Testis (tissue), 3 donors: ENCODE measurements around the gene TCERG1L. TPM values are rescaled to one million over a fixed set of nuclear protein-coding genes. Genes with fewer than 3 reads are reported as not detected.
"Not testable (repeated sequence)": the region's sequence is repeated elsewhere in the genome, so short reads cannot be mapped to it uniquely, and the experiment has no call there.

Experiments
- DNase-seq: peaks from one replicate; pipeline ENCODE4 v3.0.0-alpha.2; 2019
- H3K27ac ChIP-seq, 2 donors: fragments of 200-600 bp; sonication (generic); one replicate each; pipeline ENCODE4 v1.5.1; 2019
- H3K27me3 ChIP-seq: fragments of 200-600 bp; sonication (generic); one replicate; pipeline ENCODE4 v1.5.1; 2019
- H3K36me3 ChIP-seq: fragments of 200-600 bp; sonication (generic); one replicate; pipeline ENCODE4 v1.5.1; 2017; ENCODE audit warnings: low read depth; ENCODE audit errors: missing control alignments
- H3K4me1 ChIP-seq: fragments of 200-600 bp; sonication (generic); one replicate; pipeline ENCODE4 v1.5.1; 2019
- H3K4me3 ChIP-seq, 2 donors: fragments of 200-600 bp; sonication (generic); one replicate each; pipeline ENCODE4 v1.5.1; 2017 to 2019
- H3K9me3 ChIP-seq: fragments of 200-600 bp; sonication (generic); one replicate; pipeline ENCODE4 v1.5.1; 2017
- POLR2A ChIP-seq: fragments of 450-650 bp; IDR thresholded peaks from one replicate; pipeline ENCODE4 v1.6.1; 2017; ENCODE audit warnings: antibody characterized with exemption, mild to moderate bottlenecking, moderate library complexity
- WGBS, 2 donors: methylation state at CpG; one replicate each; pipeline ENCODE4 v1.1.5; 2018; 5-methylcytosine and 5-hydroxymethylcytosine counted together
- intact Hi-C: fragments of 100-400 bp; cut with DNase I; formaldehyde crosslinking; loops from one replicate; pipeline ENCODE4 v1.15.1; 2023; ENCODE audit warnings: low total_unique reads
- polyA plus RNA-seq: library from polyadenylated mRNA; stranded (reverse); fragments of 350-450 nt; fragmentation: Illumina TruSeq; extraction: RNeasy Lipid Tissue Mini Kit (QIAGEN cat#74804); gene quantifications from one replicate; pipeline ENCODE4 v1.2.3, GENCODE V29; 2014; ENCODE audit warnings: low read depth, low replicate concordance; ENCODE audit not compliant: insufficient read depth
- total RNA-seq, 2 donors: library from RNA; depleted of rRNA; stranded (reverse); fragments of >200 nt; gene quantifications; one replicate each; pipeline ENCODE4 v1.2.3, GENCODE V29; 2016
- TF ChIP-seq, protein P1 (sequence below), 3 experiments: fragments of 450-650 bp in 2 of 3; fragments of 200-600 bp in 1 of 3; sonication (generic) in 1 of 3; IDR thresholded peaks; one replicate each; pipeline ENCODE4 v1.5.1; 2016 to 2019; ENCODE audit warnings: antibody characterized with exemption in 3 of 3, mild to moderate bottlenecking in 2 of 3, moderate library complexity in 1 of 3

Gene TCERG1L
- total and polyA plus RNA-seq, 3 donors from 2014 or later = 3.0 to 8.3 (median 7.7) TPM

DNA sequence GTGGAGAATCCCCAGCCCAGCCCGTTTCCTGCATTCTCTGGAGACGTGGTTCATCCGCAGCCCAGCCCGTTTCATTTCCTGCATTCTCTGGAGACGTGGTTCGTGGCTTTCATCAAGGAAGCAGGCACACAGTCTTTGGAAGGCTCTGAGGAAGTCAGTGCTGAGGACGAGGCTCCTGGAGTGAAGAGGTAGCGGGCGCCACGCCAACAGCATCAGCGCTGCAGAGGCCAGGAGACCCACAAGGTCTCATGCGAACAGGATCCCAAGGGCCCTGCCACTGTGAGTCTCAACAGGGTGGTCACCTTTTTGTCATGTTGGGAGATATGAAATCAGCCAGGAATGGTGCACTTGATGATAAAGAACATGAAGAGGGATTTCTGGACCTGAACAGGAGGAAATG lies 12.4 kb upstream of the TCERG1L start:
- no peak for DNase-seq
- Histone ChIP-seq H3K27me3 (no peaks in the 10 kb centered on the region), H3K4me1 (no peaks in the 10 kb centered on the region), H3K27ac (no peak overlapping the region), H3K9me3 (no peaks in the 10 kb centered on the region), H3K36me3 (no peaks in the 10 kb centered on the region), H3K4me3 (no peak overlapping the region)
- intact Hi-C loops = no loop called here
- 60 to 67% methylated on average over 1 to 12 of the region's 12 CpGs for WGBS, 2 donors
- TF ChIP-seq, protein P1, sequence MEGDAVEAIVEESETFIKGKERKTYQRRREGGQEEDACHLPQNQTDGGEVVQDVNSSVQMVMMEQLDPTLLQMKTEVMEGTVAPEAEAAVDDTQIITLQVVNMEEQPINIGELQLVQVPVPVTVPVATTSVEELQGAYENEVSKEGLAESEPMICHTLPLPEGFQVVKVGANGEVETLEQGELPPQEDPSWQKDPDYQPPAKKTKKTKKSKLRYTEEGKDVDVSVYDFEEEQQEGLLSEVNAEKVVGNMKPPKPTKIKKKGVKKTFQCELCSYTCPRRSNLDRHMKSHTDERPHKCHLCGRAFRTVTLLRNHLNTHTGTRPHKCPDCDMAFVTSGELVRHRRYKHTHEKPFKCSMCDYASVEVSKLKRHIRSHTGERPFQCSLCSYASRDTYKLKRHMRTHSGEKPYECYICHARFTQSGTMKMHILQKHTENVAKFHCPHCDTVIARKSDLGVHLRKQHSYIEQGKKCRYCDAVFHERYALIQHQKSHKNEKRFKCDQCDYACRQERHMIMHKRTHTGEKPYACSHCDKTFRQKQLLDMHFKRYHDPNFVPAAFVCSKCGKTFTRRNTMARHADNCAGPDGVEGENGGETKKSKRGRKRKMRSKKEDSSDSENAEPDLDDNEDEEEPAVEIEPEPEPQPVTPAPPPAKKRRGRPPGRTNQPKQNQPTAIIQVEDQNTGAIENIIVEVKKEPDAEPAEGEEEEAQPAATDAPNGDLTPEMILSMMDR (IDR thresholded peaks at IDR 0.05) = no peak

DNA sequence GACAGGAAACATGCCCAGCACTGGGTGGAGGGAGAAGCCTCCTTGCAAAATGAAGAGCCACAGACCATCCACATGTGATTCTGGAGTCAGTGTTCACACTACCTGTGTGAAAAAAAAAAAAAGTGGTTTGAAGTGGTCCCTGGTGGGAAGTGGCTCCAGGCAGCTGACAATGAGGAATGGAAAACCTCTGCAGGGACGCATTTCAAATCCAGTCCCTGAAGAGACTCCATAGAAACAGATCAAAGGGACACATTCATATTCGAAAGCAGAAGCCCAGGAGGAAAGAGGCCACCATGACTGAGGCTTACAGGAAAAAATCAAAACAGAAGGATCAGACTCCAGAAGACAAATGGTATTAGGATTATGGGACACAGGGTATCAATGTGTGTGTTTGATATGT lies 11.5 kb upstream of the TCERG1L start:
- Histone ChIP-seq H3K36me3 (no peaks in the 10 kb centered on the region), H3K4me1 (no peaks in the 10 kb centered on the region), H3K27ac (no peak overlapping the region), H3K9me3 (no peaks in the 10 kb centered on the region), H3K4me3 (no peak overlapping the region), H3K27me3 (no peaks in the 10 kb centered on the region)
- intact Hi-C loops = no loop called here
- TF ChIP-seq POLR2A = no peak
- TF ChIP-seq, protein P1 (IDR thresholded peaks at IDR 0.05) = no peak
- DNase-seq = no peak
- 74 to 75% methylated on average over 2 of the region's 2 CpGs for WGBS, 2 donors

DNA sequence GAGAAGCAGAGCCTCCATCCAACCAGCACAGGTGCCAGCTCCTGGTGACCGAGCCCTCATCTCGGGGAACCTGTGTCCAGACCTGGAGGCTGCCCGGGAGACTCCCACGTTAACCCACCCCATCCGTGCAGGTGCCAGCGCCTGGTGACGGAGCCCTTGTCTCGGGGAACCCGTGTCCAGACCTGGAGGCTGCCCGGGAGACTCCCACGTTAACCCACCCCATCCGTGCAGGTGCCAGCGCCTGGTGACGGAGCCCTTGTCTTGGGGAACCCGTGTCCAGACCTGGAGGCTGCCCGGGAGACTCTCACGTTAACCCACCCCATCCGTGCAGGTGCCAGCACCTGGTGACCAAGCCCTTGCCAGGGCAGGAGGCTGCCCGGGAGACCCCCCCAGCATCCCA lies 11.1 kb upstream of the TCERG1L start:
- intact Hi-C loops, H3K36me3 ChIP-seq, H3K9me3 ChIP-seq, H3K4me1 ChIP-seq, H3K27ac ChIP-seq, H3K4me3 ChIP-seq, H3K27me3 ChIP-seq, DNase-seq: not testable (repeated sequence)
- WGBS, 2 donors = 87 to 92% methylated on average over 13 to 19 of the region's 19 CpGs

DNA sequence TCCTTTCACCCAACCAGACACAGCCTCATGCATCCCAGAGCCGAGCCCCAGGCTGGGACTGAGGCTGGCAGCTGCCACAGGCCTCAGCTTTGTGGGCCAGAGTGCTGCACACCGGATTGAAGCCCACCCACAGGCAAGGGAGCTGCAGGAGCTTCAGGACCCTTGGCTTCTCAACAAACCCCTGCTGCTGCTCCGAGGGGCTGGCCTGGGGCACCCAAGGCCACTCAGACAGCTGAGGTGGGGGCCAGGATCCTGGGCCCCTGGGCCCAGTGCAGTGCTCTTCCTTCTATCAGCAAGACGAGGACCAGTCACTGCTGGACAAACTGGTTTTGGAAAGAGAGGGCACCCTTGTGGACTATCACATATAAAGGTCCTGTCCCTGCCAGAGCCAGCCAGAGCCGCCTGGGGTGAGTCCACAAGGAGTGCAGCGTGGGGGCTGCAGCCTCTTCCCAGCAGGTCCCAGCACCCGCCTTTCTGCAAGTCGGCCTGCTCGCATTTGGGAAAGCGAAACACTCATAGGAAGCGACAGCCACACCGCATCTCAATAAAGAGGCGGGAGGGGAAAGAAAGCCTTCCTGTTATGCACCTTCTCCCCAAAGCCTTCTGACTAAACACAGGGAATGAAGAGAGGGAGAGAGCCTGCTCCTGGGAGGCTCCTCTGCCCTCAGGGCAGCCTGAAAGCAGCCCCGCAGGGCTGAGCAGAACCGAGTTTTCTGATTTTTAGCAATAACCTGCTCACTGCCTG lies 9.5 kb upstream of the TCERG1L start:
- 76 to 80% methylated on average over 15 of the region's 15 CpGs for WGBS, 2 donors
- intact Hi-C loops = no loop called here

DNA sequence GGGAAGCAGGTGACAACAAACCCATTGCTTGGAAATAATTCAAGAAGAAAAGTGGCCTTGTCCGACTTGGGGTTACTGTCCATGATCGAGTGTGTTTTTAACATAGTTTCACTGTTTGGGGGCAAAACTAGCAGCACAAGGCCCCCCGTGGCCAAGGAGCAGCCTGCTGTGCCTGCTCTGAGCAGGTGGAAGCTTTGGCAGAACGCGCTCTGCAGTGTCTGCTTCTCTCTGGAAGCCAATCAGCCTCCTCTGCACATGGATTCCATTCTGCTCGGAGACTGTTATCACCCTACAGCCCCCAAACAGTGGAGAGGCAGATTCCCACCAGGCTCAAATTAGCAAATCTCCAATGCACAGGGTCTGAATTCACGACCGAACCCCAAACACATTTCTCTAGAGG lies 7.3 kb upstream of the TCERG1L start:
- H3K9me3 ChIP-seq = no peaks in the 10 kb centered on the region
- no peak for DNase-seq
- intact Hi-C loops = no loop called here
- 85 to 86% methylated on average over 8 of the region's 8 CpGs for WGBS, 2 donors
- H3K27me3 ChIP-seq = no peaks in the 10 kb centered on the region
- H3K4me3 ChIP-seq = no peak overlapping the region
- no peaks in the 10 kb centered on the region for H3K36me3 ChIP-seq
- no peaks in the 10 kb centered on the region for H3K4me1 ChIP-seq
- no peak overlapping the region for H3K27ac ChIP-seq
- TF ChIP-seq, protein P1 (IDR thresholded peaks at IDR 0.05) = no peak
- no peak for TF ChIP-seq POLR2A

More for the DNA sequence above, 9.5 kb upstream of the TCERG1L start:
- Histone ChIP-seq H3K4me3 (no peak overlapping the region), H3K9me3 (no peaks in the 10 kb centered on the region), H3K36me3 (no peaks in the 10 kb centered on the region), H3K27me3 (no peaks in the 10 kb centered on the region), H3K27ac (no peak overlapping the region), H3K4me1 (no peaks in the 10 kb centered on the region)
- DNase-seq = no peak
- no peak for TF ChIP-seq POLR2A
- TF ChIP-seq, protein P1 (IDR thresholded peaks at IDR 0.05) = no peak
